ENCODE measurements around the gene RDH5.

Gene RDH5

DNA sequence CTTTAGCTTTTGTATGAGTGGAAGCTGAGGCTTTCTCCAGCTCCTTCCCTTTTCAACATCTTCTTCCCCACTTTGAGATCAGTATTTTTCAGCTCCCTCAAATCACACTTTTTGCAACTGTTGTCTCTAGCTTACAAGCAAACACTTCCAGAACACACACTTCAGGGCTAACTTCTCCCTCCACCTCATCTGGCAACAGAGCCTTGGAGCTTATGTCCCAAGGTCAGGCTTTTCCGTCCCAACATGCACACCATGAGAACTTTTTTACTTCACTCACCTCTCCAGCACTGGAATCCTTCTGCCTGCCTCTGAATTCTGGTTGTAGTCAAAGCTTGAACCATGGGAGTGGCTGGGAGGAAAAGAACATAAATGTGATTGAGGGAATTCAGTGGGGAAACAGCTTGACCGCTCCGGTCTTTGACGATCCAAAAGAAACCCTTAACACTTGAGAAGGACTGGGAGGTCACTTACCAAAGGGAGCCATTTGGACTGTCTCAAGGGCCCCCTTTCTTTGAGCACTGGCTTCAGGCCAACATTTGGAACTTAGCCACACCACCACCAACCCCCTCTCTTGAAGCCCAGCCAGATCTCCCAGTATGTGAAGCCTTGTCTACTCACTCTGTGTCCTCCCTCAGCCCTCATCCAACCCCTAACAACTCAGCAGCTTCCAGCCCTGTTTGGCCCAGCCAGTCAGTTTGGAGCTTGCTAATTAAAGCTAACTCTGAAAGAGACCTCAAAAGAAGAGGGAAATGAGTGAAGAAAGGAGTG lies 8.2 kb upstream of the RDH5 start:
- FAIRE-seq, result no peak
- DNase-seq (ENCODE audit: insufficient read length, low spot score), result no peak

DNA sequence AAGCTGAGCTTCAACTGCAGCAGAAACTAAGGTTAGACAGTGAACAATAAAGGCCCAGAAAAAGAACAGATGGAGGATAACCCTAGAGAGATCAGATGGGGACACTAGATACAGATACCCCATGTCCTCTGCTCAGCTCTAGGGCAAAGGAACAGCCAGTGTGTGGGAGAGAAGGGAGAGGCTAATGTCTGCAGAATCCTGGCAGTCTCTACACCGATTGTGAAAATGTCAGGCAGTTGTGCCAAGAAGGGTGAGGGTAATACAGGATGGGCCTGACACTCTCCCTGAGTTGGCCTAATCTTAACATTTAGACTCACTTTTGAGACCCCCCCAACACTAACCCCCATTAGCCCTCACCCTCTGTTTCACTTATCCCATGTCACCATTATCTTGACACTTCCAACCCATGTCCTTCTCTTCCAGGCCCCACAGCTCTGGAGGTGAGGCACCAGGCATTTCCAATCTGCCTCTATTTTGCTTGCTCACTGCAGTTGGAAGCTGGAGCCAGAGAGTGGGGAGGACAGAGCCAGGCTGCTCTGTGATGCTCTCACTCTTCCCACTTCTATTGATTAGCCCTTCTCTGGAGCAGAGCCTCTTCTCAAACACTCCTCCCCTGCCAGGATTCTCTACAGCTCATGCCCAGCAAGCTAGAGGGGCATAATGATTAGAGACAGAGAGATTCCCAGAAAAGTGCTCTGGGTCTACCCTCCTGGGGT lies 7.3 kb upstream of the RDH5 start:
- DNase-seq (ENCODE audit: insufficient read length, low spot score) (no peak), FAIRE-seq (no peak)

DNA sequence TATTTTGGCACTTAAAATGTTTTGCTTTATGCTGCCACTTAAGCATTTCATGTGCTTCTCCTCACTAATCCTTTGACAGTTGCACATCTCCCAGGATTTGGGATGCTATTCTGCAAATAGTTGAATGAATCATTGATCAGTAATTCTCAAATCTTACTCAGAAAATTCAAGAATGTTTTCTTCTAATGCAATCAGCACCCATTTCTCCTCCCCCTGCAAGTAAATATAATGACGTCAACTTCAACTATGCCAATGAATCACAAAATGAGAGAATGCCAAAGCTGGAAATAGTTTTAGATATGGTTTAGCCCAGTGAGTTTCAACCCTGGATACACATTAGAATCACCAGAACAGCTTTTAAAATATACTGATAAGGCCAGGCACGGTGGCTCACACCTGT lies 6.5 kb upstream of the RDH5 start:
- DNase-seq (ENCODE audit: insufficient read length, low spot score) (no peak), FAIRE-seq (no peak)

DNA sequence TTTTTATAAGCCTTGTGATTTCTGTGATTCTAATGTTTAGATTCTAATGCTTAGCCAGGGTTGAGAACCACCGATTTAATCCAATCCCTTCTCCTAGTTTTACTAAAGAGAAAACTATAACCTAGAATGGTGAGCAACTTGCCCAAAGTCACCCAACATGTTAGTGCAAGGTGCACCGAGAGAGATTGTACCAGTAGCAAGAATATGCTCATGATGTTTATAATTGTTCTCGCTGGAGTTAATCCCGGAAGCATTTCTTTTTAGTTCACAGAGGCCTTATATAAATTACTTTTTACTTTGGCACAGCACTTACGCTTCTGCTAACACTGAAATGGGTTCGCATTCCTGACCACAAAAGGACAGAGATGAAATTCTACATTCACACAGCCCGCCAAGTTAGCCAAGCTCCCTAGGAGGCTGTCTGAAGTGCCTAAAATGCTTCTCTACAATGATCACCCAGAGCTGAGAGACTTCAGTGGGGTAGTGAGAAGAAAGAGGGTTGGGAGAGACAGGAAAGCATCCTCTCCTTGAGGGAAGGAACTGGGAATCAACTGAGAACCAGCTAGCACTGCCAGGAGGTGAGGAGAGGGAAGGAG lies 4.9 kb upstream of the RDH5 start:
- no peak for FAIRE-seq
- DNase-seq (ENCODE audit: insufficient read length, low spot score), result no peak

DNA sequence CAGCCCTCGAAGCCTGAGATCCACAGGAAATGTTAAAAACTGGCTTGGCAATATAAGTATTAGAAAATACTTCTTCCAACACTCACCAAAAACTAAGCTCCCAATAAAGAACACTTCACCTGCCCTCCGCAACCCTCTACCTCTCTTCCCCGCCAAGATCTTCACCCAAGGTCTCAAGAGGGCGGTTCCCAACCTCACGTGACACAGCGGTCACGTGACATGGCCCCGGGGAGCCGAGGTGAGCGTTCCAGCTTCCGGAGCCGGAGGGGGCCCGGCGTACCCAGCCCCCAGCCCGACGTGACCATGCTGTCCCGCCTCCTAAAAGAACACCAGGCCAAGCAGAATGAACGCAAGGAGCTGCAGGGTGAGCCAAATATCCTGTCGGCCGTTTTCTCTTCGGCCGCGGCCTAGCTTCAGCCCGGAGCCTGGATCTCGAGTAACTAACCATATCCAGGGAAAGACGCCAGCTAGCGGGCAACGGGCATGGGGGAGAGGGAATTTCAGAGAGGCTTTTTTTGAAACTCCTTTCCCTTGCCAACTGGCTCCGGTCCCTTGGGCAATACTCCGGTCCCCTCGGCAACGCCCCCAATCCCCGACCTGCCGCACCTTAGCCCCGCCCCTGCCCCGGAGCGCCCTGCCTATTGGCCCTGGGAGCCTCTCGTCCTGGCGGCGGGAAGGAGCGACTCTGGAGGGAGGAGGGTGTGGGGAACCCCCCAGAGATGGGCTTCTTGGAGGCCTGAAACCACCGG lies 4.2 kb upstream of the RDH5 start, which contains the start of gene BLOC1S1:
Gene BLOC1S1, plus strand, starts transcription at position 214 of the 749 bp plus-strand sequence. Its CDS starts 6 bp downstream, at position 220.
- FAIRE-seq, result no peak
- peak; percentile 94 for DNase-seq (ENCODE audit: insufficient read length, low spot score)

DNA sequence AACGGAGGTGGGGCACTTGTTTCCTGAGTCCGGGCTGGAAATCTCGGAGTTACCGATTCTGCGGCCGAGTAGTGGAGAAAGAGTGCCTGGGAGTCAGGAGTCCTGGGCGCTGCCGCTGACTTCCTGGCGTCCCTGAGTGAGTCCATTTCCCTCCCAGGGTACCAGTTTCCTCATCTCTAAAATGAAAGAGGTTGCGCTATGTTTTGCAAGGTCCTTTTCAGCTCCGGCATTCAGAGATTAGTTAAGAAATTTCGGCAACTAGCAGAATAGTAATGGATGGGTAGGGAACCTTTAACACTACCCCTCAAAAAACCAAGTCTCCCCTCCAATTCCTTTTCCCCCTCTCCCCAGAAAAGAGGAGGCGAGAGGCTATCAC lies 3.6 kb upstream of the RDH5 start:
- FAIRE-seq (no peak), DNase-seq (ENCODE audit: insufficient read length, low spot score) (no peak)

DNA sequence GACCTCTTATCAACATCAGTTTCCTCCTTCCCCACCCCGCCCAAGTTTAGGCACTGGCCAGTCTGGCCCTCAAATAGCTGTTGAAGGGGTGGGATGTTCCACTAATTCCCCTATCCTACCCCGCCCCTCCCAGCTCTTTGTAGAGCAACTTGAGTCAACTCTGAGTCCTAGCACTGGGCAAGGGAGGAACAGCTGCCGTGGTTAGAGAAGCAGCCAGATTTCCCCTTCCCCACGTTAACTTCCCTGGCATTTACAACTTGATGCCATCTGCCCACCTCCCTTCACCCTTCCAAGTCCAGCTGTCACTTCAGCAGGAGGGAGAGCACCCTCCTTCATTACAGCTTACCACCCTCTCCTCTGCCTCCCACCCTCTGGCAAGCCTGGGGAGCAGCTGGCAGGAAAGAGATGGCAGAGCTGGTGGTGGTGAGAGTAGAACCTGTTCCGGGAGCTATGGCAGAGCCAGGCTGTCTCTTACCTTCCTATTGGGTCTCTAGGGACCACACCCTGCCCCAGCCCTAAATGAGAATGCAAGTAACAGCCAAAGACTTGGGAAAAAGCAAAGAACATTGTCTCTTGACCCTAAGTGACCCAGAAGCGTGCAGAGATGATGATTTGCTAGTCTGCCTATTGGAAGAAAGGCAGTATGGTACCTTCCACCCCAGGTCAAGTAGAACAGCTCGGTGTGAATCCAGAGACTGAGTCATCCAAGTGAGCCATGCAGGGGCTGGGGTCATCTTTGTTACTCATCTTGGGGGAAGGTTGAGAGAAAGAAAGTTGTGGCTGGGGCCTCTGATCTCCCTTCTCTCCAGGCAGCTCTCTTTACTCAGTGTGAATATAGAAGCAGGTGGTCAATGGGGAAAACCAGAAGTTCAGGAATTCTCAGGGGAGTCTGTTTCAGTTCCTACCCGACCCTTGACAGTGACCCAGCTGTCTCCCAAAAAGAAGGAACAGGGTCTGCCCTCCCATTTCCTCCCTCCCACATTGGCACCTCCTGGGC lies 2.9 kb upstream of the RDH5 start:
- DNase-seq (ENCODE audit: insufficient read length, low spot score) (no peak), FAIRE-seq (no peak)

DNA sequence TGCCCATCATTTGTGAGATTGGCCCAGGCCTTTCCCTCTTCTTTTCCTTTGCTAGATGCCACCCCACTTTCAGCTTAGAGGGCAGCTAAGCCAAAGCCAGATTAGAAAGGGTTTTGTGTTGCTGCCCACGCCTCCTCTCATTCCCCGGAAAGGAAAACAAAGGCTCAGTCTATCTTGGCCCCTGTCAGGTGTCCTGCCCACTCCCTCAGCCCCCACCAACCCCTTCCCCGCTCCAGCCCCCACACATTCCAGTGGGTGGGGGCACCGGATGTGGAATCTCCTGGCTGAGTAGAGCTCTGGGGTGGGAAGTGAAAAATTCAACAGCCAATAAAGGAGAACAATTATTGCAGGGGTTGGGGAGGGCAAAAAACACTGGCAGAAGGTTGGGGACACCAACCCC lies 2.2 kb upstream of the RDH5 start:
- DNase-seq (ENCODE audit: insufficient read length, low spot score) (no peak), FAIRE-seq (no peak)

DNA sequence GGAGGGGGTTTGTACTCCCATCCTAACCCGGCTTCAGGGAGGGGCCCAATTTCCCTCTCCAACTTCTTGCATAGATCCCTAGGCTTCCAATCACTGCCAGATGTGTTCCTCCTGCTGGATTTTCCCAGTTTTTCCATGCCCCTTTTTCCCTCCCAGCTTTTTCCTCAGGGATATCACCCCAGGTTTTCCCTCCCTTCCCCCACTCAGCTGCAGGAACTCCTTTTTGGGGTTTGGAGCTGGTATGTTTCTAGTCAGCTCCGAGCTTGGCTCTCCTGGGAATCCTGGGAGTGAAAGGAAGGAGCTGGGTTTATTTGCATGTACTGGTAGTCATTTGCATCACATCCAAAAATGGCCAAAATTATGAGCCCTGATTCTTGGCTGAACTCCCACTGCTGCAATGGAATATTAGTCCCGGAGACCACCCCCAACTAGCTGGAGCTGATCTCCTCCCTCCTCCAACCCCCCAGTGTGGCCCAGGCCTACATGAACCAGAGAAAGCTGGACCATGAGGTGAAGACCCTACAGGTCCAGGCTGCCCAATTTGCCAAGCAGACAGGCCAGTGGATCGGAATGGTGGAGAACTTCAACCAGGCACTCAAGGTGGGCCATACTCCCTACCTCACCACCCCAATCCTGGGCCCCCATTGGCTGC lies 1.4 kb upstream of the RDH5 start:
- FAIRE-seq (no peak), DNase-seq (ENCODE audit: insufficient read length, low spot score) (no peak)

DNA sequence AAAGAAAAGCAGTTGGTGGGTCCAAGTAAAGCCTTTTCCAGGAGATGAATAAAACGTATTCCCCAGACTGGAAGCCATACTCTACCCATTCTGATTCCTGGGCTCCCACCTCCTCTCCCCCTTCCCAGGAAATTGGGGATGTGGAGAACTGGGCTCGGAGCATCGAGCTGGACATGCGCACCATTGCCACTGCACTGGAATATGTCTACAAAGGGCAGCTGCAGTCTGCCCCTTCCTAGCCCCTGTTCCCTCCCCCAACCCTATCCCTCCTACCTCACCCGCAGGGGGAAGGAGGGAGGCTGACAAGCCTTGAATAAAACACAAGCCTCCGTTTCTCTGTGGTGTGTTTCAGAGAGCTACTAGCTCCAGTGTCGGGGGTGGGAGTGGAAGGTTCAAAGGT lies 822 bp upstream of the RDH5 start:
- FAIRE-seq (no peak), DNase-seq (ENCODE audit: insufficient read length, low spot score) (no peak)

DNA sequence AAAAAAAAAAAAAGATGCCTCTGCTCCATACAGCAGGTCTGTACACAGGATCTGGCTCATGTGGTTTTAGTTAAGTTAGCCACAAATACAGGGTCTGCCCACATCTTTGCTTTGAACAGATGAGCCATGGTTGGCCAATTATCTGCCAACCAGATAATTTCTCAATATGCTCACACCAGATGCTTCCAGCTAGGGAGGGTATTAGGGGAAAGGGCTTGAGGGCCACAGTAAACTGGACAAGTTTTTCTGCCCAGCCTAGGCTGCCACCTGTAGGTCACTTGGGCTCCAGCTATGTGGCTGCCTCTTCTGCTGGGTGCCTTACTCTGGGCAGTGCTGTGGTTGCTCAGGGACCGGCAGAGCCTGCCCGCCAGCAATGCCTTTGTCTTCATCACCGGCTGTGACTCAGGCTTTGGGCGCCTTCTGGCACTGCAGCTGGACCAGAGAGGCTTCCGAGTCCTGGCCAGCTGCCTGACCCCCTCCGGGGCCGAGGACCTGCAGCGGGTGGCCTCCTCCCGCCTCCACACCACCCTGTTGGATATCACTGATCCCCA lies 776 bp downstream of the RDH5 start:
- no peak for DNase-seq (ENCODE audit: insufficient read length, low spot score)
- FAIRE-seq, result peak; percentile 4

DNA sequence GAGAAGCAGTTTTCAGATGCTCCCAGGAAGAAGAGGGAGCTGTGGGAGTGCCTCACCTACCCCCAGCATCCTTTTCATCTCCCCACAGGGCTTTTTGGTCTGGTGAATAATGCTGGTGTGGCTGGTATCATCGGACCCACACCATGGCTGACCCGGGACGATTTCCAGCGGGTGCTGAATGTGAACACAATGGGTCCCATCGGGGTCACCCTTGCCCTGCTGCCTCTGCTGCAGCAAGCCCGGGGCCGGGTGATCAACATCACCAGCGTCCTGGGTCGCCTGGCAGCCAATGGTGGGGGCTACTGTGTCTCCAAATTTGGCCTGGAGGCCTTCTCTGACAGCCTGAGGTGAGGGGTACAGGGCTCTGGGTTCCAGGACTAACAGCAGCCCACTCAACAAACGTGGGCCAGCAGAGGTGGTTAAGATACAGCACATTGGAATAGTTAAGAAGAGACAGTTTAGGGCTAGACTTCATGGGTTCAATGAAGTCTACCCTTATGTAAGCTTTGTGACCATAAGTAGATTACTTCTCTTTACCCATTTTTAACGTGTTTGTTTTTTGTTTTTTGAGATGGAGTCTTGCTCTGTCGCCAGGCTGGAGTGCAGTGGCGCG lies 1.5 kb downstream of the RDH5 start:
- no peak for FAIRE-seq
- no peak for DNase-seq (ENCODE audit: insufficient read length, low spot score)

DNA sequence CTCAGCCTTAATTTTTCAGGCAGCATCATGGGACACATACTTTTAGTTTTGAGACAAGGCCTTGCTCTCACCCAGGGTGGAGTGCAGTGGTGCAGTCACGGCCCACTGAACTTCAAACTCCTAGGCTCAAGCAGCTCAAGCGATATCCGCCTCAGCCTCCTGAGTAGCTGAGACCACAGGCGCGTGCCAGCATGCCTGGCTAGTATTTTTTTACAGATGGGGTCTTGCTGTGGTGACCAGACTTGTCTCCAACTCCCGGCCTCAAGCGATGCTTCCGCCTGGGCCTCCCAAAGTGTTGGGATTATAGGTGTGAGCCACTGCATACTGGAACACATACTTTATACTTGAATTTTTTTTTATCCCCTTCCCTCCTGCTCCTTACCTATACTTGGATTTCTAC lies 2.8 kb downstream of the RDH5 start:
- FAIRE-seq, result no peak
- no peak for DNase-seq (ENCODE audit: insufficient read length, low spot score)

DNA sequence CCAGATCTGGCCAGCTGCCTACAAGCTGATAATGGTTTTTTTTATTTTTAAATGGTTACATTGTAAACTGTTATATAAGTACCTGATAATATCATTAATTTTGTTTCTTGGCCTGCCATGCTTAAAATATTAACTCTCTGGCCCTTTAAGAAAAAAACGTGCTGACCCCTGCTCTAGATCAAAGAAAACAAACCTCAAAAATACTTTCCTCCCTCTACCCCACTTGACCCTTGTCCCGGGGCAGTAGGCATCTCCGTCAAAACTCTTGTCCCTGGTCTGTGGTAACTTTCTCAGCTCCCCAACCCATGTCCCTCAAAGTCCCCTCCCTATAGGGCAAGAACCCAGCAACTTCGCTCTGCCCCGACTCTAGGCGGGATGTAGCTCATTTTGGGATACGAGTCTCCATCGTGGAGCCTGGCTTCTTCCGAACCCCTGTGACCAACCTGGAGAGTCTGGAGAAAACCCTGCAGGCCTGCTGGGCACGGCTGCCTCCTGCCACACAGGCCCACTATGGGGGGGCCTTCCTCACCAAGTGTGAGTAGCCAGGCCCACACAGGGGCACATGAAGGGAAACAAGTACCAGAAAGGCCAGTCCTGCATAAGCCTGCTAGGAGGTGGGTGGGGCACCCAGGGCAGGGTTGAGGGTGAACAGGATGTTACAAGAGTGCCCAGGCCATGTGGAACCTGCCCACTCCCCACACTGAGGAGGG lies 3.5 kb downstream of the RDH5 start:
- DNase-seq (ENCODE audit: insufficient read length, low spot score) (no peak), FAIRE-seq (no peak)

DNA sequence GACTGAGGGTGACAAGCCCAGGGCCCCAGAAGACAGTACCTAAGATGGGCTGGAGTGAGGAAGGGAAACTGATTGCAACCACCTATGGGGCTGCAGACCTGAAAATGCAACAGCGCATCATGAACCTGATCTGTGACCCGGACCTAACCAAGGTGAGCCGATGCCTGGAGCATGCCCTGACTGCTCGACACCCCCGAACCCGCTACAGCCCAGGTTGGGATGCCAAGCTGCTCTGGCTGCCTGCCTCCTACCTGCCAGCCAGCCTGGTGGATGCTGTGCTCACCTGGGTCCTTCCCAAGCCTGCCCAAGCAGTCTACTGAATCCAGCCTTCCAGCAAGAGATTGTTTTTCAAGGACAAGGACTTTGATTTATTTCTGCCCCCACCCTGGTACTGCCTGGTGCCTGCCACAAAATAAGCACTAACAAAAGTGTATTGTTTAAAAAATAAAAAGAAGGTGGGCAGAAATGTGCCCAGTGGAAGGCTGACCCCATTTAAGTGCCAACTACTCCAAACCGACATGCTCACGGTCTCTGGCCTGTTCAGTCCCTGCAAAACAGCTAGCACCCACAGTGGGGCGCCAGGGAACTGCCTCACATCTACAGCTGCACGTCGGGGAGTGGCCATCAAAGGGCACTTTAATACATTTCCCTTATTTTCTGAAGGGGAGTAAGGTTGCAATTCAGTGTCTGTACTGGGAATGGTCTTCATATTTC lies 4.2 kb downstream of the RDH5 start:
- FAIRE-seq (no peak), DNase-seq (ENCODE audit: insufficient read length, low spot score) (no peak)

DNA sequence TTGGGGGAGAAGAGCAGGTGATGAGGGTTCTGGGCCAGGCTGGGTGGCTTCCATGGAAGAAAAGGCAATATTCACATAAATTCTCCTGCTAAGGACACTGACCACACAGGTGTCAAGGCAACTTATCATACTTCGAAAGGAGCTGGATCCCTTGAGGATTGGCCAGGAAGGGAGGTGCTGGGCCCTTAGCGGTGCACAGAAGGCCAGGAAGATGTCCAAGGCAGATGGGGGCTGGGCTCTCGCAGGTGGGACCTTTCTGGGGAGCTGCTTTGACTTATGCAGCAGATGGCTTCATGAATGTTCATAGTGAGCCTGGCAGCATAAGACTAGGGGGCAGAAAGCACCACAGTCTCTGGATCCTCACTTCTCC lies 4.7 kb downstream of the RDH5 start:
- DNase-seq (ENCODE audit: insufficient read length, low spot score) (no peak), FAIRE-seq (no peak)

DNA sequence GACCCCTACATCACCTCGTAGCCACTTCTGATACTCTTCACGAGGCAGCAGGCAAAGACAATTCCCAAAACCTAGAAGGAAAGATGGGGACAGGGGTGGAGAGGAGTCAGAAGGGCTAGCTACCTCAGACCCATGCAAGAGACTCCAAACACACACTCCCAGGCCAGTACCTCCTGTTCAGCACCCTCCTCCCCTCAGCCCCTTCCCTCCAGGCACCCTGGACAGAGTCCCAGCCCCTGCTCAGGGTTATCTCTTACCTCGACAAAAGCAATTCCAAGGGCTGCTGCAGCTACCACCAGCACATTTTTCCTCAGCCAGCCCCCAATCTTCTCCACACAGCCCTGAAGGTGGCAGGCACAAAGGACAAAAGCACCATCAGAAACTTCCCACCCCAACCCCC lies 5.4 kb downstream of the RDH5 start:
- DNase-seq (ENCODE audit: insufficient read length, low spot score) (no peak), FAIRE-seq (no peak)

DNA sequence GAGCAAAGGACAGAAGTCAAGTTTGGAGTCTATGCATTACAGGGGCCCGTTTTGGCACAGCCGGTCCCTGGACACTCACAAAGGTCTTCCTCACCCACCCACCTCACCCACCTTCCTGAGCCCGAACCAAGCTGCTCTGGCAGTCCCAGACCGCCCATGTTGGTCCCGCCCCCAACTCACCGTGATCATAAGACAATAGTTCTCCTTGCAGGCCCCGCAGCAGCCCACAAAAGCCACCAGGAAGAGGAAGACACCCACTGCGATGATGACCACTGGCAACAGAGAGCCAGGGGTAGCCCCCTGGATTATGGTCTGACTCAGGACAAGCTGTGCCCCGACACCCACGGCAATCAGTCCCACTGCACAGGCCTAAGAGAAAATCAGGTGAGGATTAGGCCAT lies 6.8 kb downstream of the RDH5 start:
- FAIRE-seq (no peak), DNase-seq (ENCODE audit: insufficient read length, low spot score) (no peak)
